Upper lobe of left lung (tissue), 6 donors: ENCODE data around the gene UBL4B. TPM values are rescaled to one million over a fixed set of nuclear protein-coding genes. Genes with fewer than 3 reads are reported as not detected.
A peak's percentile ranks its signal among the peaks of the same experiment; 100 is the strongest.

ENCODE experiments used
- ATAC-seq, 2 donors: fragments of 200-7000 bp; cut with Tn5 transposase; one replicate each; pipeline ENCODE4 v1.9.1; 2022; ENCODE audit warnings: mild to moderate bottlenecking in 2 of 2, moderate library complexity in 2 of 2; ENCODE audit not compliant: low FRiP score in 2 of 2
- DNase-seq, 2 donors: peaks; one replicate each; pipeline ENCODE4 v3.0.0-alpha.2; 2019 to 2020
- H3K27ac ChIP-seq, 4 donors: fragments of 200-600 bp; sonication (generic); one replicate each; pipeline ENCODE4 v1.5.1; 2016 to 2019
- H3K27me3 ChIP-seq, 4 donors: fragments of 200-600 bp; sonication (generic); one replicate each; pipeline ENCODE4 v1.5.1; 2017 to 2019
- H3K36me3 ChIP-seq, 4 donors: fragments of 200-600 bp; sonication (generic); one replicate each; pipeline ENCODE4 v1.5.1; 2016 to 2019
- H3K4me1 ChIP-seq, 4 donors: fragments of 200-600 bp; sonication (generic); one replicate each; pipeline ENCODE4 v1.5.1; 2018 to 2019
- H3K4me3 ChIP-seq, 4 donors: fragments of 200-600 bp; sonication (generic); one replicate each; pipeline ENCODE4 v1.5.1; 2017 to 2019; ENCODE audit warnings: mild to moderate bottlenecking in 2 of 4, moderate library complexity in 1 of 4
- H3K9me3 ChIP-seq, 4 donors: fragments of 200-600 bp; sonication (generic); one replicate each; pipeline ENCODE4 v1.5.1; 2018 to 2019
- EP300 ChIP-seq, 4 donors: sonication (generic); formaldehyde crosslinking; IDR thresholded peaks; one replicate each; pipeline ENCODE4 v1.5.1; 2017; ENCODE audit warnings: antibody characterized with exemption in 4 of 4, control low read depth in 2 of 4
- POLR2A ChIP-seq, 4 donors: fragments of 450-650 bp; IDR thresholded peaks; one replicate each; pipeline ENCODE4 v1.5.1; 2016 to 2017; ENCODE audit warnings: antibody characterized with exemption in 4 of 4, mild to moderate bottlenecking in 2 of 4
- POLR2AphosphoS5 ChIP-seq, 2 donors: sonication (generic); formaldehyde crosslinking; IDR thresholded peaks; one replicate each; pipeline ENCODE4 v1.5.1; 2017; ENCODE audit warnings: antibody characterized with exemption in 2 of 2
- WGBS, 2 donors: methylation state at CpG; one replicate each; pipeline ENCODE4 v1.1.5; 2017 to 2018; 5-methylcytosine and 5-hydroxymethylcytosine counted together
- total RNA-seq, 6 donors: library from RNA; depleted of rRNA in 4 of 6; stranded (reverse); fragments of >200 nt in 4 of 6; gene quantifications; one replicate each; pipeline versions ENCODE4 v1.1.0 to v1.2.1, GENCODE V29; 2016 to 2021
- TF ChIP-seq, protein P1 (sequence below), 6 experiments: fragments of 450-650 bp in 4 of 6; fragments of 200-600 bp in 2 of 6; sonication (generic) in 2 of 6; IDR thresholded peaks; one replicate each; pipeline ENCODE4 v1.5.1; 2016 to 2019; ENCODE audit warnings: antibody characterized with exemption in 6 of 6
- donor health status: DM: no; HTN: no; CAD: no; lungs with moderate emphysema.
- donor health status: DM: no; HTN: yes; CAD: no; lungs with severe emphysema.

UBL4B gene
- total RNA-seq, 6 donors from 2014 or later: not detected

DNA sequence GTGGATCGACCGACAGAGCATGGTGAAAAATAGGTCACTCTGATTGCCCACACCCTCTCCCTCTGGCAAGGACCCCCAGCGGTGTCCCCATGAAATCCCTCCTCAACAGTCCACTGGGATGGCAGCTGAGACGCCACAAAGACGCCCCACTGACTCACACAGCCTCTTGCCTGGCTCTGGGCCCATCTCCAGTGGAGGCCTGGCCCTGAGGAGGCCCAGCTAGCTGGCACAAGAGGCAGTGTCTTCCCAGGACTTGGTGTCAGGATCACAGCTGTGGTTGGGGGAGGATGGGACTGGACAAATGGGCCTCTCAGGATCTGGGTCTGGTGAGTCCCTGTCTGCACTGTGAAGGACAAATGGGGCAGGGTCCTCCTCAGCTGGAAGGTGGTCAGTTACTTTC is 46.4 kb upstream of the UBL4B start:
- TF ChIP-seq, protein P1, sequence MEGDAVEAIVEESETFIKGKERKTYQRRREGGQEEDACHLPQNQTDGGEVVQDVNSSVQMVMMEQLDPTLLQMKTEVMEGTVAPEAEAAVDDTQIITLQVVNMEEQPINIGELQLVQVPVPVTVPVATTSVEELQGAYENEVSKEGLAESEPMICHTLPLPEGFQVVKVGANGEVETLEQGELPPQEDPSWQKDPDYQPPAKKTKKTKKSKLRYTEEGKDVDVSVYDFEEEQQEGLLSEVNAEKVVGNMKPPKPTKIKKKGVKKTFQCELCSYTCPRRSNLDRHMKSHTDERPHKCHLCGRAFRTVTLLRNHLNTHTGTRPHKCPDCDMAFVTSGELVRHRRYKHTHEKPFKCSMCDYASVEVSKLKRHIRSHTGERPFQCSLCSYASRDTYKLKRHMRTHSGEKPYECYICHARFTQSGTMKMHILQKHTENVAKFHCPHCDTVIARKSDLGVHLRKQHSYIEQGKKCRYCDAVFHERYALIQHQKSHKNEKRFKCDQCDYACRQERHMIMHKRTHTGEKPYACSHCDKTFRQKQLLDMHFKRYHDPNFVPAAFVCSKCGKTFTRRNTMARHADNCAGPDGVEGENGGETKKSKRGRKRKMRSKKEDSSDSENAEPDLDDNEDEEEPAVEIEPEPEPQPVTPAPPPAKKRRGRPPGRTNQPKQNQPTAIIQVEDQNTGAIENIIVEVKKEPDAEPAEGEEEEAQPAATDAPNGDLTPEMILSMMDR (IDR thresholded peaks at IDR 0.05): no peak
- no peak for TF ChIP-seq POLR2AphosphoS5 (IDR thresholded peaks at IDR 0.05)
- no peak for TF ChIP-seq POLR2A (IDR thresholded peaks at IDR 0.05)
- no peak for TF ChIP-seq EP300 (IDR thresholded peaks at IDR 0.05)
- Histone ChIP-seq H3K36me3 (no peaks in the 10 kb centered on the region), H3K9me3 (no peaks in the 10 kb centered on the region), H3K4me1 (peaks cover 29 to 36% (median 31%) of the 10 kb centered on the region in 4 donors), H3K27ac (no peak overlapping the region), H3K27me3 (peaks cover 2 to 43% (median 33%) of the 10 kb centered on the region in 4 donors), H3K4me3 (no peak overlapping the region)
- no peak for DNase-seq
- no peak for ATAC-seq
- WGBS, 2 donors: 93 to 94% methylated on average over 3 to 4 of the region's 5 CpGs

DNA sequence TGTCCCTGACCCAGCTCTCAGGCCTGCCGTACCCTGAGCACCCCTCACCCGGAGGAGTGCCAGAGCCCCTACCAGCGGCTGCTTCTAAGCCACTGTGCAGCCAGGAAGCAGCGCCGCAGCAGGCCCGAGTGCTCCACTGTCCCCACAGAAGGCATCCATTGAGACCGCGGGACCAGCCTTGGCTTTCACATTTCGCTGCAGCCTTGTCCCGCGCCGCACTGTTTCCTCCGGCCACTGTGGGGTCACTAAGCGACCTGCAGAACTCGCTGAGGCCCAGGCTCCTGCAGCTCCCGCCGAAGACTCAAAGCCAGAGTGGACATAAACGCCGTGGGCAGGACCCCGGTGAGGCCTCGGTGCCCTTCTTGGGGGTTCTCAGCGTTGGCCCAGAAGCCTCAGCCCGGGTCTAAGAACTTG is 44.8 kb upstream of the UBL4B start:
- no peaks in the 10 kb centered on the region for H3K36me3 ChIP-seq
- no peak overlapping the region for H3K27ac ChIP-seq
- ATAC-seq (no peak), DNase-seq (peak in 1 of 2 donors; percentile 75)
- TF ChIP-seq POLR2A (IDR thresholded peaks at IDR 0.05): no peak
- TF ChIP-seq, protein P1 (IDR thresholded peaks at IDR 0.05): no peak
- TF ChIP-seq EP300 (IDR thresholded peaks at IDR 0.05): no peak
- no peak for TF ChIP-seq POLR2AphosphoS5 (IDR thresholded peaks at IDR 0.05)
- H3K9me3 ChIP-seq: no peaks in the 10 kb centered on the region
- H3K27me3 ChIP-seq: peaks cover 2 to 54% (median 37%) of the 10 kb centered on the region in 4 donors
- peaks cover 29 to 36% (median 31%) of the 10 kb centered on the region in 4 donors for H3K4me1 ChIP-seq
- H3K4me3 ChIP-seq: no peak overlapping the region
- 47 to 63% methylated on average over 14 to 20 of the region's 23 CpGs for WGBS, 2 donors

DNA sequence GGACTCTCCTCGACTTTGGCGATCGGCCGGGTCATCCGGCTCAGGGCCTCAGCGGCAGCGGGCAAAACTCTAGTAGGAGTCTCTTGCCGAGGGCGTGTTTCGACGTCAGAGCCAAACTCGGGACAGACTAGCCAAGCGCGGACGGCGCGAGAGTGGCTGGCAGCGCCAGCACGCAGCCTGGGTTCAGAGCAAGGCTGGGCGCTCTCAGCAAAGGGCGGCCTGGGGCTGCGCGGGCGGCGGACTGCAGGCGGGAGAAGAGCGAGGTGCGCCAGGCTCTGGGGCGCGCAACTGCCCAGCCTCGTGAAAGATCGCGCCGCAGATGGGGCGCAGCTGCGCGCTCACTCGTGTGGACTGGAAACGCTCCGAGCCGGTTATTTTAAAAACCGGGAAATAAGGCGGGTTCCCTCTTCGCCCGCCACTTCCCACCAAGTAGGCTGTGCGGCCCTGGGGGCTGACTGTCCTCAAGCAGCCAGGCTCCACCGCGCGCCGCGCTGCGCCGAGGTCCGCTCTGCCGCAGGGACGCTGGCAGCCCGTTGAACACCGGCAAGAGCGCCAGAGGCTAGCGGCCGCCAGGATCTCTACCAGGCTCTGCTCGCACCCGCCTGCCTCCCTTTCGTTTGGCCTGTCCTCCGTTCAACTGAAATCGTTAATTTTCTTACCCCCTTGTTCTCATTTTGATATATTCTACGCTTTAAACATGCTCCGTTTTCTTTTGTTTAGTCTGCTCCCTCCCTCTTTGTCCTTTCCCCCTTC is 44.2 kb upstream of the UBL4B start:
- H3K4me3 ChIP-seq: no peak overlapping the region

DNA sequence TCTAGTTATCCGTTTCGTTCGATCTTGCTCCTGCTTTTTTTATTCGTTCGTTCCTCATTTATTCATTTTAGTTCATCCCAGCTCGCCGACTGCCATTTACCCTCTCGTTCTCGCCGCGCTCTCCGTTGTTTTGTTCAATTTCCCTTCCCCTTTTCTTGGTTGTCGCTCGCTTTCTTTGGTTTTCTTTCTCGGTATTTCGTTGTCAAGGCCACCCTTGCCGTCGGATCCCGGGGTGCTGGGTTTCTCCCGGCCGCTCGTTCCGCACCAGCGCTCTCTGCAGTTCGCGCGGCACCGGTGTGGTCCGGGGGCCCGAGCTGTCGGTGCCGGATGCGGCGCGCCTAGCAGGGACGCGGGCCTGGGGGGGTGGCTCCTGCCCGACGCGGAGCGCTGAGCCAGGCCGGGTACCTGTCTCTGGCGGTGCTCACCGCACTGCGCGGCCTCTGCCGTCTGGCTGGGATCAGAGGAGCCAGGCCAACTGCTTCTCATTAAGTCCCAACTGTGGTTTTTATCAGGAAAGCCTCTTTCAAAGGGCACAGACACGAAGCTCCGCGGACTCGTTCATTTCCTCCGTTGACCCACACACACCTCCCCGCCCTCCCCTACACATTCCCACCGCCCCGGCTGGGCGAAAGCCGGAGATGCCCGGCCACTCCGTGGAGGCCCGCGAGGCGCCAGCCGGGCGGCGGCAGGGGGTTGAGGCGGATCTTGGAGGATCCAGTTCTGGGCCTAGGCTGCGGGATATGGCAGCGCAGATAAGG is 43.4 kb upstream of the UBL4B start:
- Histone ChIP-seq H3K9me3 (no peaks in the 10 kb centered on the region), H3K27me3 (peaks cover 2 to 54% (median 37%) of the 10 kb centered on the region in 4 donors), H3K36me3 (no peaks in the 10 kb centered on the region), H3K4me3 (peak overlapping the region in 1 of 4 donors; percentile 20), H3K27ac (no peak overlapping the region), H3K4me1 (peaks cover 29 to 36% (median 31%) of the 10 kb centered on the region in 4 donors)
- 8 to 13% methylated on average over 50 to 66 of the region's 68 CpGs for WGBS, 2 donors
- ATAC-seq (peak in 1 of 2 donors; percentile 34), DNase-seq (peak in 1 of 2 donors; percentile 85)
- TF ChIP-seq POLR2A (IDR thresholded peaks at IDR 0.05) (no peak), POLR2AphosphoS5 (IDR thresholded peaks at IDR 0.05) (peak in 1 of 2 donors; percentile 44)

More for the DNA sequence above, 44.2 kb upstream of the UBL4B start:
- 15 to 17% methylated on average over 19 to 63 of the region's 68 CpGs for WGBS, 2 donors
- H3K9me3 ChIP-seq: no peaks in the 10 kb centered on the region
- H3K27me3 ChIP-seq: peaks cover 2 to 54% (median 37%) of the 10 kb centered on the region in 4 donors
- no peaks in the 10 kb centered on the region for H3K36me3 ChIP-seq
- TF ChIP-seq, protein P1 (IDR thresholded peaks at IDR 0.05): no peak
- TF ChIP-seq POLR2A (IDR thresholded peaks at IDR 0.05): no peak
- H3K27ac ChIP-seq: no peak overlapping the region
- ATAC-seq (peak in 1 of 2 donors; percentile 6), DNase-seq (peak in 1 of 2 donors; percentile 83)
- H3K4me1 ChIP-seq: peaks cover 29 to 36% (median 31%) of the 10 kb centered on the region in 4 donors
